ENCODE results near the gene C2CD2.

Gene C2CD2

DNA sequence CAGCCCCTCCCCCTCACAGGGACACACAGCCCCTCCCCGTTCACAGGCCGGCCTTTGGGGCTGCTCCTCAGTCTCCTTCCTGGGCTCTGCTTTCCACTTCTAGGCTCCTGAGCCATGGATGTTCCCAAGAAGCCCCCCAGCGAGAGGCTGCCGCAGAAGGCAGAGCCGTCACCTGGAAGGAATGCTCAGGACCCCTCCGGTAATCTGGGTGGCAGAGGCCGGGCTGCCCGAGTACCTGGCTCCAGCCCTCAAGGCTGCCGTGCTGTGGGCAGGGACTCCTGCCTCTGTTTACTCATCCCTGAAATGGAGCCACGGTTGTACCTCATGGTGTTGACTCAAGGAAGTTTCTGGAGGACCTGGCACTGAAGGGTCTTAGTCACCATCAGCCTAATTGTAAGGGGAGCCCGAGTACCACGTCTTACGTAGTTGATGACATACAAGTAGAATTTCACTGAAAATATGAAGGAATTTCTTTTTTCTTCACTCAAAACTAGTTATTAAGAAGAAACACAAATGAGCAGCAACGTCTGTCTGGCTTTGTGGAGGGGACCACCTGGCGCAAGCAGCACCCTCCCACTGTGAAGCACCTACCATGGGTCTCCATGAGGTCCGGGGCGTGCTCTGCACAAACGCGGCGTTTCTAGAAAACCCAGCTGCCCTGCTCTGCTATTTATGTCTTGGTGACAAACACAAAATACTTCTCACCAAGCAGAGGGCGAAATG is 108.3 kb downstream of the C2CD2 start:
- no peak for DNase-seq (ENCODE audit: low spot score)

DNA sequence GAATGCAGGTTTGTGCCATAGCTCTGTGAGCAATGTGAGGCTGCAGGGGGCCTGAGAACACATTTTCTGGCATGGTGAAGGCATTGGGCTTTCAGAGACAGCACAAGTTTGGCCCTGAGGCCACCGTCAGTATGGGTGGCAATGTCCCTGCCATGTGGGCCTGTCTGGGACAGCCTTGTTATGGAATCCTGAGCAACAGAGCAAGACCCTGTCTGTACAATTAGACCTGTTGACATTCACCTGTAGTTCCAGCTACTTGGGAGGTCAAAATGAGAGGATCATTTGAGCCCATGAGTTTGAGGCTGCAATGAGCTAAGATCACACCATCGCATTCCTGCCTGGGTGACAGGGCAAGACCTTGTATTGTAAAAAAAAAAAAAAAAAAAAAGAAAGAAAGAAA is 110.2 kb downstream of the C2CD2 start:
- no peak for DNase-seq (ENCODE audit: low spot score)

DNA sequence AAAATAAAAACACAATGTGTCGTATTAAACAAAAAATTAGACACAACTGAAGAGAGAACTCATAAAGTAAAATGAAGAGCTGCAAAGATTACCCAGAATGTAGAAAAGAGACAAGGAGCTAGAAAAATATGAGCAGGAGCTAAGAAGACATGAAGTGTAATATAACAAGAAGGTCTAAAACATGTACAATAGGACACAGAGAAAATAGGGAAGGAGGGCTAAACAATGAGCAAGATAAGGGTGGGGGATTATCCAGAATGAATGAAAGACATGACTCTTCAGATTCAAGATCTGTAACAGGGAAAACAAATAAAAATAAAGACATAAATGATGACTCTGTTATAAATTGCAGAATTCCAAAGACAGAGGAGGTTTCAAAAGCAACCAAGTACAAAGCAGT is 112.9 kb downstream of the C2CD2 start:
- DNase-seq (ENCODE audit: low spot score): no peak

DNA sequence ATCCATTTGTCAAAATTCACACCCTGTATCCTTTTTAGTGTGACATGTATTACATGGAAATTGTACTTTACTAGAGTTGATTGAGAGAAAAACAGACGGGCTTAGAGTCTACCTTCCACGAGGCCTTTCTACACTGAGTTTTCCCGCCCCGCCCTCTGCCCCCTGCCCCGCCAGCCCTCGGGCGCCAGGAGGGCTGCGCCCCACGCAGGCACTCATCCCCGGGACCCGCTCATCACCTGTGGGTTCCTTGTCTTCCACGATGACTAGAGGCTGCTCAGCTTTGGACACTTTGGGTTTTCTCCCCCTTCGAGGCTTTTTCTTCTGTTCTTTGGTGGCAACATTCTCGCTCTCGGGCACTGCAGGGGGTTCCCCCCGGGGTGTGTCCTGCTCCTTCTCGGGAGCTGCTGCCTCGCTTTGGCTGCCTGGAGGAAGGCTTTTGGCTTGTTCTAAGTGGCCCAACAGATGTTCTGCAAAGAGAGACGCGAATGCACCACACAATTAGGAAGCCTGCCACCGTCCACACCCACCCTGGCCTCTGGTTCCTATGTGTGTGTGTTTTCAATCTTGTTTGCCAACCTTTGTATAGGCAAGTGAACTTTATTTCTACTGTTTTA is 114.3 kb downstream of the C2CD2 start:
- DNase-seq (ENCODE audit: low spot score): no peak

DNA sequence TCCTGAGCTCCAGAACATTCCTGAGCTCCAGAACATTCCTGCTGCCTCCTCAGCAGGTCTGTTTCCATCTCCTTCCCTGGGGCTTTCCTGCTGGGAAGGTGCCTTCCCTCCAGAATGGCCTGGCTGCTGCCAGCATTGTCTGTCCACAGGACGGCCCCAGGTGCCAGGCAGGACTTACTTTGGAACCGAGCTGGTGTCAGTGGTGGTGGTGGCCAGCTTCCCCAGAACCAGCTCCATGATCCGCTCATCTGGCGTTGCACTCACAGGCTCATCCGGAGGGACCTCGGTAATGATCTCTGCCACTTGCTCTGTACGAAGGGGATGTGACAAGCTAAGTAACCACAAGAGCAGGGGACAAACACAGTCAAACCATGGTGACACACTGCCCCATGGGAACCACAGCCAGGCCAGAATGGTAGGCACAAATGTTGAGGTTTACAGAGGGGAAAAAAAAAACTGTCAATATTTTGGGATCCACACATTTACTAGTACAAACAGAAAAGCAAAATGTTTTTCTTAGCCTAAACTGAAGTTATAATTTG is 116.0 kb downstream of the C2CD2 start:
- no peak for DNase-seq (ENCODE audit: low spot score)

DNA sequence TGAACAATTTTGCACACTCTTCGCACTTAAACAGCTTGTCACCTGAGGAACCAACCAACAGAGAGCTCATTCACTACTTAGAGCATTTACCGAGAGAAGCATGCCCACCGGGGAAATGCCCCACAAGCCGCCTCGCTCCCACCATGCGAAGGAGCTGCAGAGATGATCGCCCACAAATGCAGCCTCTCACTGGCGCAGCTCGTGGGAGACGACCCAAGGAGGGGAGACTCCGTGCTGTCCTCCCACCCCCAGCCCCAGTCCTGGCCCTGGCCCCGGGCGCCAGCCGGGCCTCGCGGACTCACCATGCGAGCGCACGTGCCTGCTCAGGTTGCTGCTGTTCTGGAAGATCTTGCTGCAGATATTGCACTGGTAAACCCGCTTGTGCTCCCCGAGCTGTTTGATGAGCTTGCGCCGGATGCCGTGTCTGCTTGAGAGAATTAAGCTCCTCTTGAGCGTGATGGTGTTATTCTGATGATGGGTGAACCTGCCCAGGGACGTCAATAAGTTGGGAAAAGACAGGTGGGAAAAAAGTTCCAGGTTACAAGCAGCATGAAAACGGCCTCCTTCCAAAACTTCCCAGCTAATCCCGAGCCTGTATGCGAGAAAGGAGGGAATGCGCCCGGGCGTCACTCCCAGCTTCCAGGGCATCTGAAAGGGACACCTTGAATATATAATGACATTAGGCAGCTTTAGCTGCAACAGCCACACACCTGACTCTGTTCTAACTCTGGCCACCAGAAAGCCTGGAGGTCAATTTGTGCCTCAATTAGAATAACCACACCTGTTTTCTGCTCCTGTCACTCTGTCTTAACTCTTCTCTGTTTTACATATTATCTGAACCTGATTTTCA is 117.4 kb downstream of the C2CD2 start:
- DNase-seq (ENCODE audit: low spot score): no peak

DNA sequence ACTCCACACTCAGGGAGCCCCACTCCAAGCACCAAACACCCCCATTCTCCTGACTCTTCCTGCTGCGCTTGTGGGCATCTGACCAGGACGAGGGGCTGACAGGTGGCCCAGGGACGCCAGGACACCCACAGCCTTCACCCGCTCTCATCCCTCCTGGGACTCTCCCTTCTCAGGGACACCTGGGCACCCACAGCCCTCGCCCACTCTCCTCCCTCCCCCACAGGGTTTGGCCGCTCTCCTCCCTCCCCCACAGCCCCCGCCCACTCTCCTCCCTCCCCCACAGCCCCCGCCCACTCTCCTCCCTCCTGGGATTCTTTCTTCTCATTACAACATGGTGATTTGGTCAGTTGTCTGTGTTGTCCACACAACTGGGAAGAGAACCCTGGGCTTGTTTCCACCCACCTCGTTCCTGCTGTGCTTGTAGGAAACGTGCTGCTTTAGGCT is 118.1 kb downstream of the C2CD2 start:
- no peak for DNase-seq (ENCODE audit: low spot score)

Data from putamen (tissue), 1 donor.